Glutamatergic neuron (in vitro differentiated cells): ENCODE data around the gene CEP70. TPM values are rescaled to one million over a fixed set of nuclear protein-coding genes. Genes with fewer than 3 reads are reported as not detected.

Source experiments
- DNase-seq: peaks from one replicate; pipeline ENCODE4 v3.0.0; 2022
- H3K27ac Mint-ChIP-seq: one replicate; pipeline ENCODE4 v1.8.0; 2020; ENCODE audit warnings: mild to moderate bottlenecking, mixed read lengths, inconsistent platforms; ENCODE audit not compliant: unreplicated experiment
- H3K27me3 Mint-ChIP-seq: one replicate; pipeline ENCODE4 v1.8.0; 2020; ENCODE audit warnings: mild to moderate bottlenecking, moderate library complexity, mixed read lengths, inconsistent platforms; ENCODE audit not compliant: unreplicated experiment
- H3K36me3 Mint-ChIP-seq: one replicate; pipeline ENCODE4 v1.8.0; 2020; ENCODE audit warnings: mild to moderate bottlenecking, mixed read lengths, inconsistent platforms; ENCODE audit not compliant: unreplicated experiment
- H3K4me1 Mint-ChIP-seq: one replicate; pipeline ENCODE4 v1.8.0; 2020; ENCODE audit warnings: mild to moderate bottlenecking, low read depth, mixed read lengths, inconsistent platforms; ENCODE audit not compliant: unreplicated experiment
- H3K4me3 Mint-ChIP-seq: one replicate; pipeline ENCODE4 v1.8.0; 2020; ENCODE audit warnings: mild to moderate bottlenecking, mixed read lengths, inconsistent platforms; ENCODE audit not compliant: unreplicated experiment
- H3K9me3 Mint-ChIP-seq: one replicate; pipeline ENCODE4 v1.8.0; 2020; ENCODE audit warnings: mild to moderate bottlenecking, moderate library complexity, mixed read lengths, inconsistent platforms; ENCODE audit not compliant: unreplicated experiment
- CTCF ChIP-seq: fragments of 200-600 bp; sonication (generic); IDR thresholded peaks from one replicate; pipeline ENCODE4 v1.5.0; 2021; ENCODE audit not compliant: partially characterized antibody, unreplicated experiment
- total RNA-seq: library from RNA; stranded (reverse); fragmentation: NEBNext Ultra II Directional; extraction: Animal tissue kit (Norgen Biotek cat#: 25700); gene quantifications from one replicate; pipeline ENCODE4 v1.2.1, GENCODE V29; 2021; ENCODE audit not compliant: unreplicated experiment

The CEP70 gene
- total RNA-seq, 1 donor from 2014 or later, result 15.7 TPM

GRCh38 chr3:138463724-138464490 lies 130.2 kb downstream of the CEP70 start:
- no peak for DNase-seq
- no peak for TF ChIP-seq CTCF
- peaks cover 1% of the 10 kb centered on the region for H3K9me3 Mint-ChIP-seq
- H3K27ac Mint-ChIP-seq, result no peak overlapping the region
- H3K27me3 Mint-ChIP-seq, result peaks cover 6% of the 10 kb centered on the region
- no peaks in the 10 kb centered on the region for H3K36me3 Mint-ChIP-seq
- H3K4me1 Mint-ChIP-seq, result peaks cover 3% of the 10 kb centered on the region
- no peak overlapping the region for H3K4me3 Mint-ChIP-seq

- Mint-ChIP-seq H3K4me1 (peaks cover 3% of the 10 kb centered on the region), H3K27ac (no peak overlapping the region), H3K4me3 (no peak overlapping the region), H3K27me3 (peaks cover 11% of the 10 kb centered on the region), H3K9me3 (peaks cover 3% of the 10 kb centered on the region), H3K36me3 (no peaks in the 10 kb centered on the region)
- TF ChIP-seq CTCF, result no peak
- DNase-seq, result no peak
Observed at GRCh38 chr3:138461896-138462295, 132.2 kb downstream of the CEP70 start.

GRCh38 chr3:138461246-138461645 lies 132.8 kb downstream of the CEP70 start:
- Mint-ChIP-seq H3K4me1 (peaks cover 3% of the 10 kb centered on the region), H3K4me3 (no peak overlapping the region), H3K27ac (no peak overlapping the region), H3K9me3 (peaks cover 3% of the 10 kb centered on the region), H3K27me3 (peaks cover 9% of the 10 kb centered on the region), H3K36me3 (no peaks in the 10 kb centered on the region)
- TF ChIP-seq CTCF, result no peak
- DNase-seq, result no peak

- Mint-ChIP-seq H3K4me3 (no peak overlapping the region), H3K36me3 (no peaks in the 10 kb centered on the region), H3K9me3 (peaks cover 4% of the 10 kb centered on the region), H3K27ac (no peak overlapping the region), H3K4me1 (peaks cover 3% of the 10 kb centered on the region), H3K27me3 (peaks cover 9% of the 10 kb centered on the region)
- no peak for TF ChIP-seq CTCF
- no peak for DNase-seq
Observed at GRCh38 chr3:138460536-138461205, 133.4 kb downstream of the CEP70 start.
